Endothelial cell of umbilical vein (primary cell): Measurements from ENCODE around the gene MRPS5. TPM values are rescaled to one million over a fixed set of nuclear protein-coding genes. Genes with fewer than 3 reads are reported as not detected.

ENCODE experiments used
- BruUV-seq: library from RNA; stranded (reverse); fragments of 400-500 nt; replicated peaks from 2 replicates; lab custom pipeline; 2021; lab: Mats Ljungman, UMichigan
- CTCF ChIA-PET: fragments of 300-600, 350-600 bp; sonication (Branson Sonifier 250); formaldehyde crosslinking; loops from one replicate; lab custom pipeline; 2021; ENCODE audit warnings: antibody characterized with exemption, inconsistent platforms; lab: Charles Lee
- POLR2A ChIA-PET: fragments of 300-600, 350-600 bp; sonication (Branson Sonifier 250); formaldehyde crosslinking; loops from one replicate; lab custom pipeline; 2021; ENCODE audit warnings: antibody characterized with exemption, inconsistent platforms; lab: Charles Lee
- DNase-seq: peaks from one replicate; pipeline ENCODE4 v3.0.0-alpha.2; 2011; ENCODE audit warnings: low read depth, low spot score
- FAIRE-seq: peaks from 2 replicates; lab custom pipeline; 2011; peaks lifted over from hg19 to GRCh38; lab: Jason Lieb, UNC
- H2AFZ ChIP-seq: 2 replicates; pipeline ENCODE4 v1.6.0; 2012; ENCODE audit warnings: low read depth, low read length, control low read depth, inconsistent platforms
- H3K27ac ChIP-seq: 2 replicates; pipeline ENCODE4 v1.5.1; 2011; ENCODE audit warnings: low read depth, mild to moderate bottlenecking, control low read depth, low read length, moderate library complexity; ENCODE audit not compliant: insufficient read depth
- H3K27me3 ChIP-seq, 2 experiments: 2 replicates each; pipeline versions ENCODE4 v1.6.0 to v1.6.1; 2011; ENCODE audit warnings: low read length in 2 of 2, mixed read lengths in 1 of 2; ENCODE audit not compliant: control insufficient read depth in 2 of 2, insufficient read depth in 2 of 2
- H3K36me3 ChIP-seq, 2 experiments: 2 replicates in 1 of 2; 3 replicates in 1 of 2; pipeline ENCODE4 v1.5.1; 2011; ENCODE audit warnings: low read length in 2 of 2, mild to moderate bottlenecking in 1 of 2, moderate library complexity in 1 of 2; ENCODE audit not compliant: control insufficient read depth in 2 of 2, insufficient read depth in 2 of 2; ENCODE audit errors: extremely low read depth in 1 of 2
- H3K4me1 ChIP-seq: 3 replicates; pipeline ENCODE4 v1.5.1; 2011; ENCODE audit warnings: mild to moderate bottlenecking, low read length; ENCODE audit not compliant: control insufficient read depth, insufficient read depth; ENCODE audit errors: extremely low read depth
- H3K4me2 ChIP-seq: 2 replicates; pipeline ENCODE4 v1.6.1; 2011; ENCODE audit warnings: low read length, control low read depth, mixed read lengths; ENCODE audit not compliant: insufficient read depth
- H3K4me3 ChIP-seq, 3 experiments: fragments of 200-600 bp in 1 of 3; sonication (generic), shearing (Covaris generic) in 1 of 3; replicated peaks in 1 of 3; 2 replicates each; pipeline ENCODE4 v1.5.1; 2011 to 2016; ENCODE audit warnings: control low read depth in 3 of 3, low read length in 3 of 3, mild to moderate bottlenecking in 2 of 3, inconsistent platforms in 1 of 3, low read depth in 1 of 3, moderate library complexity in 1 of 3; ENCODE audit not compliant: insufficient read depth in 1 of 3
- H3K79me2 ChIP-seq: 2 replicates; pipeline ENCODE4 v1.6.0; 2012; ENCODE audit warnings: low read length, inconsistent platforms; ENCODE audit not compliant: control insufficient read depth, insufficient read depth
- H3K9ac ChIP-seq: replicated peaks from 2 replicates; pipeline ENCODE3; 2011; ENCODE audit warnings: low read length, control low read depth; ENCODE audit not compliant: insufficient read depth; ENCODE audit errors: extremely low read depth
- H3K9me1 ChIP-seq: replicated peaks from 3 replicates; pipeline ENCODE4 v1.6.0; 2011; ENCODE audit warnings: mild to moderate bottlenecking, low read length; ENCODE audit not compliant: control insufficient read depth, insufficient read depth; ENCODE audit errors: extremely low read depth
- H3K9me3 ChIP-seq: replicated peaks from 2 replicates; pipeline ENCODE4 v1.5.1; 2012; ENCODE audit warnings: low read length, inconsistent platforms; ENCODE audit not compliant: control insufficient read depth, insufficient read depth
- H4K20me1 ChIP-seq: replicated peaks from 2 replicates; pipeline ENCODE3; 2011; ENCODE audit warnings: mild to moderate bottlenecking, low read length; ENCODE audit not compliant: control insufficient read depth, insufficient read depth; ENCODE audit errors: extremely low read depth
- CTCF ChIP-seq, 2 donors: IDR thresholded peaks; 1 replicate in 1 of 2; 2 replicates in 1 of 2; pipeline ENCODE4 v1.5.1; 2011; ENCODE audit warnings: low read length in 2 of 2, mild to moderate bottlenecking in 2 of 2, moderate library complexity in 2 of 2, control low read depth in 1 of 2, inconsistent platforms in 1 of 2, low read depth in 1 of 2; ENCODE audit not compliant: insufficient read depth in 1 of 2; ENCODE audit errors: extremely low read depth in 1 of 2
- EZH2 ChIP-seq: IDR thresholded peaks from 2 replicates; pipeline ENCODE4 v1.6.1; 2012; ENCODE audit warnings: borderline replicate concordance, low read depth, mild to moderate bottlenecking, moderate library complexity, low read length, inconsistent platforms; ENCODE audit not compliant: severe bottlenecking
- FOS ChIP-seq: IDR thresholded peaks from 2 replicates; pipeline ENCODE4 v1.6.1; 2011; ENCODE audit warnings: mild to moderate bottlenecking, low read length, moderate library complexity, borderline replicate concordance; ENCODE audit not compliant: insufficient read depth
- GATA2 ChIP-seq: IDR thresholded peaks from 2 replicates; pipeline ENCODE4 v1.7.0; 2011; ENCODE audit warnings: low read depth, mild to moderate bottlenecking, moderate library complexity, mixed read lengths, low read length; ENCODE audit not compliant: insufficient read length, insufficient read depth
- MAX ChIP-seq: IDR thresholded peaks from 2 replicates; pipeline ENCODE4 v1.6.1; 2011; ENCODE audit not compliant: insufficient read depth, insufficient read length
- MYC ChIP-seq: IDR thresholded peaks from one replicate; pipeline ENCODE4 v1.6.1; 2011; ENCODE audit warnings: mild to moderate bottlenecking, low read depth, low read length
- POLR2A ChIP-seq: IDR thresholded peaks from 2 replicates; pipeline ENCODE4 v1.6.1; 2012; ENCODE audit warnings: low read depth, mild to moderate bottlenecking, control low read depth, low read length
- POLR2AphosphoS5 ChIP-seq: IDR thresholded peaks from 2 replicates; pipeline ENCODE4 v1.6.1; 2012; ENCODE audit warnings: low read depth, mild to moderate bottlenecking, control low read depth, low read length, moderate library complexity; ENCODE audit not compliant: insufficient read depth
- dilution Hi-C: fragments of 300-500 bp; cut with MboI; formaldehyde crosslinking; loops from one replicate; pipeline ENCODE4 v1.15.0; 2019; ENCODE audit warnings: low sequenced_read_pairs; ENCODE audit not compliant: extremely low pct_ligation_motif_present
- intact Hi-C: fragments of 100-400 bp; cut with micrococcal nuclease; formaldehyde crosslinking; loops from one replicate; pipeline ENCODE4 v1.10.0; 2022
- polyA plus RNA-seq, 4 experiments: library from polyadenylated mRNA; depleted of rRNA in 3 of 4; stranded (reverse) in 3 of 4; unstranded in 1 of 4; fragments of >200 nt; gene quantifications; 2 replicates each; pipeline versions ENCODE4 v1.2.1 to v1.2.3, GENCODE V29; 2011 to 2012; ENCODE audit warnings: missing spikeins in 1 of 4
- total RNA-seq: library from RNA; stranded (reverse); gene quantifications from 2 replicates; pipeline ENCODE4 v1.2.3, GENCODE V29; 2021

MRPS5 gene
- total and polyA plus RNA-seq, 2 donors (not counting 3 experiments of a cell fraction or from before 2014, with no cell fraction given) = 50.5 to 62.8 TPM

- no TSS peak for BruUV-seq
- Histone ChIP-seq H3K27ac (no peak overlapping the region), H3K4me3 (no peak overlapping the region), H3K9me3 (peaks cover 23% of the 10 kb centered on the region), H3K79me2 (no peaks in the 10 kb centered on the region), H3K36me3 (peaks cover 5 to 6% of the 10 kb centered on the region in 2 experiments), H3K27me3 (no peaks in the 10 kb centered on the region), H3K4me1 (no peaks in the 10 kb centered on the region), H3K9ac (no peak overlapping the region), H3K4me2 (no peak overlapping the region), H3K9me1 (no peaks in the 10 kb centered on the region), H2AFZ (no peak overlapping the region), H4K20me1 (no peaks in the 10 kb centered on the region)
- TF ChIP-seq POLR2AphosphoS5 (no peak), MYC (no peak), FOS (no peak), GATA2 (no peak), POLR2A (no peak), EZH2 (no peak), CTCF (IDR thresholded peaks at IDR 0.05; ENCODE audit: extremely low read depth in 1 of 2, insufficient read depth in 1 of 2, low read depth in 1 of 2, low read length in 2 of 2) (no peak), MAX (no peak)
- dilution Hi-C loops = no loop called here
- FAIRE-seq (no peak), DNase-seq (no peak)
- CTCF ChIA-PET = no interaction called here
- intact Hi-C loops = no loop called here
- POLR2A ChIA-PET = no interaction called here
These were observed 27.9 kb upstream of the MRPS5 start for GRCh38 chr2:95149397-95149984.
